HG02973 (cell line): ENCODE measurements around the gene SH2D4B.
"Not testable (repeated sequence)": the region's sequence is repeated elsewhere in the genome, so short reads cannot be mapped to it uniquely, and the experiment has no call there.

ENCODE experiments used
- ATAC-seq: cut with Tn5 transposase; IDR thresholded peaks from one replicate; pipeline ENCODE4 v1.9.1; 2021; ENCODE audit warnings: moderate library complexity; ENCODE audit not compliant: unreplicated experiment

SH2D4B gene

GRCh38 chr10:80542053-80542452 lies 4.4 kb downstream of the SH2D4B start:
- ATAC-seq = no peak

- no peak for ATAC-seq
Measured at GRCh38 chr10:80542652-80543318, 5.1 kb downstream of the SH2D4B start.

- ATAC-seq = not testable (repeated sequence)
Measured at GRCh38 chr10:80543319-80543672, 5.6 kb downstream of the SH2D4B start.

GRCh38 chr10:80544316-80544953 lies 6.7 kb downstream of the SH2D4B start:
- ATAC-seq = no peak

GRCh38 chr10:80545258-80545881 lies 7.7 kb downstream of the SH2D4B start:
- no peak for ATAC-seq

GRCh38 chr10:80552151-80552646 lies 14.5 kb downstream of the SH2D4B start:
- ATAC-seq = no peak

- no peak for ATAC-seq
Measured at GRCh38 chr10:80553436-80553835, 15.7 kb downstream of the SH2D4B start.

GRCh38 chr10:80554050-80554449 lies 16.3 kb downstream of the SH2D4B start:
- no peak for ATAC-seq

GRCh38 chr10:80555415-80555814 lies 17.7 kb downstream of the SH2D4B start:
- no peak for ATAC-seq

GRCh38 chr10:80561950-80562349 lies 24.2 kb downstream of the SH2D4B start:
- ATAC-seq = no peak

GRCh38 chr10:80567292-80567691 lies 29.6 kb downstream of the SH2D4B start:
- no peak for ATAC-seq

- ATAC-seq = no peak
Measured at GRCh38 chr10:80569131-80569895, 31.6 kb downstream of the SH2D4B start.

- no peak for ATAC-seq
Measured at GRCh38 chr10:80571352-80571751, 33.6 kb downstream of the SH2D4B start.

- no peak for ATAC-seq
Measured at GRCh38 chr10:80579181-80579763, 41.6 kb downstream of the SH2D4B start.

GRCh38 chr10:80579849-80580637 lies 42.3 kb downstream of the SH2D4B start:
- no peak for ATAC-seq

GRCh38 chr10:80580638-80581468 lies 43.2 kb downstream of the SH2D4B start:
- ATAC-seq = no peak

GRCh38 chr10:80581469-80581835 lies 43.8 kb downstream of the SH2D4B start:
- ATAC-seq = no peak

GRCh38 chr10:80582286-80582960 lies 44.7 kb downstream of the SH2D4B start:
- ATAC-seq = no peak

GRCh38 chr10:80583685-80584084 lies 46.0 kb downstream of the SH2D4B start:
- ATAC-seq = no peak
